C4-2B (cell line): ENCODE results near the gene RFC2.

ENCODE experiments used
- CTCF ChIP-seq: fragments of 450-650 bp; conservative IDR thresholded peaks from 2 replicates; pipeline ENCODE4 v1.5.1; 2017; ENCODE audit warnings: mild to moderate bottlenecking
- ZFX ChIP-seq: fragments of 450-650 bp; IDR thresholded peaks from 2 replicates; pipeline ENCODE4 v1.6.1; 2017

GRCh38 chr7:74207586-74207985 is 46.6 kb downstream of the RFC2 start:
- TF ChIP-seq CTCF (no peak), ZFX (no peak)
